ENCODE measurements around the gene FUCA1. TPM values are rescaled to one million over a fixed set of nuclear protein-coding genes. Genes with fewer than 3 reads are reported as not detected.
A peak's percentile ranks its signal among the peaks of the same experiment; 100 is the strongest.

Gene FUCA1
- total RNA-seq, 1 experiment from 2014 or later = 3.9 TPM

DNA sequence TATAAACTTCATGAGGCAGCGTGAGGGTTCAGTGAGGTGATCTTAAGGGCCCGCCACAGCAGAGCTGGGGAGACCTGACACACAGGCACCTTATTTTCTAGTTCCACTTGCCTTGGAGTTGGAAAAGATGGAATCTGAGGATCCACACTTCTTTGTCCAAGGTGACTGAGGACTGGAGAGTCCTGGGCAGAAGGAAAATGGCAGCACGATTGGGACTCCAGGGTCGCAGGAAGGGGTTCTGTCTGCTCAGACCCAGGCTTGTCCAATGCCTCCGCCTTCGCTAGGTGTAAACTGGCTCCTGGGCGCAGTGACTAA, 68.9 kb downstream of the FUCA1 start:
- peaks cover 49% of the 10 kb centered on the region for H3K36me3 ChIP-seq
- no peak for DNase-seq (ENCODE audit: low read depth in 1 of 2, low spot score in 2 of 2)
- no peaks in the 10 kb centered on the region for H3K27me3 ChIP-seq (replicated peaks)
- H3K9me3 ChIP-seq (replicated peaks) = no peaks in the 10 kb centered on the region
- peak overlapping the region; percentile 61 for H3K27ac ChIP-seq
- peak overlapping the region; percentile 74 for H3K4me3 ChIP-seq
- H3K4me1 ChIP-seq (replicated peaks) = peaks cover 17% of the 10 kb centered on the region

- peaks cover 50% of the 10 kb centered on the region for H3K36me3 ChIP-seq
- H3K27me3 ChIP-seq (replicated peaks) = no peaks in the 10 kb centered on the region
- H3K27ac ChIP-seq = no peak overlapping the region
- no peak for DNase-seq (ENCODE audit: low read depth in 1 of 2, low spot score in 2 of 2)
- H3K9me3 ChIP-seq (replicated peaks) = no peaks in the 10 kb centered on the region
- peak overlapping the region; percentile 74; the same call in 1 of the 2 replicates for H3K4me3 ChIP-seq
- peaks cover 17% of the 10 kb centered on the region for H3K4me1 ChIP-seq (replicated peaks)
These were observed 69.4 kb downstream of the FUCA1 start for GRCh38 chr1:23798662-23799142.

- no peak overlapping the region for H3K4me3 ChIP-seq
- H3K27me3 ChIP-seq (replicated peaks) = no peaks in the 10 kb centered on the region
- H3K4me1 ChIP-seq (replicated peaks) = peaks cover 17% of the 10 kb centered on the region
These were observed 70.3 kb downstream of the FUCA1 start for GRCh38 chr1:23797478-23798448.

GRCh38 chr1:23796466-23797271, 71.4 kb downstream of the FUCA1 start:
- peaks cover 23% of the 10 kb centered on the region for H3K4me1 ChIP-seq (replicated peaks)
- no peak overlapping the region for H3K4me3 ChIP-seq
- H3K27ac ChIP-seq = no peak overlapping the region

More at GRCh38 chr1:23797478-23798448, 70.3 kb downstream of the FUCA1 start:
- Histone ChIP-seq H3K27ac (no peak overlapping the region), H3K9me3 (replicated peaks) (no peaks in the 10 kb centered on the region), H3K36me3 (peaks cover 59% of the 10 kb centered on the region)
- no peak for DNase-seq (ENCODE audit: low read depth in 1 of 2, low spot score in 2 of 2)

GRCh38 chr1:23795676-23796465, 72.2 kb downstream of the FUCA1 start:
- DNase-seq (ENCODE audit: low read depth in 1 of 2, low spot score in 2 of 2) = no peak
- Histone ChIP-seq H3K9me3 (replicated peaks) (0 out of 2 replicates have a peak, but pooled peaks cover 2% of the 10 kb centered on the region), H3K27ac (no peak overlapping the region), H3K36me3 (peaks cover 68% of the 10 kb centered on the region), H3K27me3 (replicated peaks) (no peaks in the 10 kb centered on the region), H3K4me1 (replicated peaks) (peaks cover 22% of the 10 kb centered on the region), H3K4me3 (no peak overlapping the region)

More at GRCh38 chr1:23796466-23797271, 71.4 kb downstream of the FUCA1 start:
- peaks cover 64% of the 10 kb centered on the region for H3K36me3 ChIP-seq
- H3K9me3 ChIP-seq (replicated peaks) = 0 out of 2 replicates have a peak, but pooled peaks cover under 1% of the 10 kb centered on the region
- H3K27me3 ChIP-seq (replicated peaks) = no peaks in the 10 kb centered on the region
- no peak for DNase-seq (ENCODE audit: low read depth in 1 of 2, low spot score in 2 of 2)

Other genes starting within 250 kb of the FUCA1 start
- 1,018 and 1,165 TPM in 2 replicates for gene RPL11, start 176.5 kb downstream of the FUCA1 start, total RNA-seq (2014; rRNA removed; shearing (Covaris generic))
- 46.0 and 63.4 TPM in 2 replicates for gene ELOA, start 124.8 kb downstream of the FUCA1 start, total RNA-seq (2014; rRNA removed; shearing (Covaris generic))
- gene PITHD1, start 89.9 kb downstream of the FUCA1 start, total RNA-seq (2014; rRNA removed; shearing (Covaris generic)) = 105 and 112 TPM in 2 replicates
- gene LYPLA2, start 77.1 kb downstream of the FUCA1 start, total RNA-seq (2014; rRNA removed; shearing (Covaris generic)) = 42.4 and 46.6 TPM in 2 replicates
- gene GALE, start 67.5 kb downstream of the FUCA1 start, total RNA-seq (2014; rRNA removed; shearing (Covaris generic)) = 31.5 and 55.4 TPM in 2 replicates
- 24.0 and 35.9 TPM in 2 replicates for gene HMGCL, start 42.9 kb downstream of the FUCA1 start, total RNA-seq (2014; rRNA removed; shearing (Covaris generic))
- 0.08 TPM in 1 of 2 replicates, not detected in the other for gene CNR2, start 45.1 kb upstream of the FUCA1 start, total RNA-seq (2014; rRNA removed; shearing (Covaris generic))
- 123 and 145 TPM in 2 replicates for gene PNRC2, start 91.5 kb upstream of the FUCA1 start, total RNA-seq (2014; rRNA removed; shearing (Covaris generic))
- gene SRSF10, start 112.0 kb upstream of the FUCA1 start, total RNA-seq (2014; rRNA removed; shearing (Covaris generic)) = 145 and 147 TPM in 2 replicates
- 0.03 TPM in 1 of 2 replicates, not detected in the other for gene MYOM3, start 243.8 kb upstream of the FUCA1 start, total RNA-seq (2014; rRNA removed; shearing (Covaris generic))

All from SJSA1 (cell line).